Measurements from ENCODE around the gene DLK1. TPM values are rescaled to one million over a fixed set of nuclear protein-coding genes. Genes with fewer than 3 reads are reported as not detected.

Gene DLK1
- total and polyA plus RNA-seq, 2 of the 4 experiments (the other 2 are of a cell fraction), result under 0.01 to 0.07 TPM

DNA sequence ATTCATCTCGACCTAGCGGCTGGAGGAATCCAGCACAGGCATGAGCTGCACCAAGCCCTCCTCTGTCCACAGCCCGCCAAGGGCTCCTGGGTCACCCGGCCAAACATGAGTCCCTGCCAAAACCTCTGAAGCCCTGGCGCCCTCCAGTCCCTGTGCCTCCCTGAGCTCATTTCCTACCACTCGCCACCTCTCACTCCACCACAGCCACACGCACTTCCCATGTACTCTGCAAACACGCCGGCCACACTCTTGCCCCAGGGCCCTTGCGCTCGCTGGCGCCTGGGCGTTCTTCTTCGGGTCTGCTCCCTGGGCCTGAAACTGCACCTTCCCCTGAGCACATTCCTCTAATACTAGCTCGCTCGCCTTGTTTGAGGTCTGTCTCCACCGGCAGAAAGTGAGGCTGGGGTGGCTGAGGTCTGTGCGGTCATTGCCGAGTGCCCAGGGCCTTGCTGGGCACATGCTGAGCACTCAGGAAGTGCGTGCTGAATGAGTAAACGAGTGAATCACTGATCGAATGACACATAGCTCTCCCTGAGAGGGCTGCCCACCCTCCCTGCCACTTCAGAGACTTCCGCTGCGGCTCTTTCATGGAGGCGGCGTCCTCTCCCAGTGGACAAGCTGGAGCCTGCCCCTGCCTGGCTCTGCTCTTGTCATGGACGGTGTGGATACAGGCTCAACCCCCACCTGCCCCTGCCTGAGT, 33.7 kb upstream of the DLK1 start (continued):
- no peak for TF ChIP-seq RFX5 (IDR thresholded peaks at IDR 0.05; ENCODE audit: low read depth, low read length)

DNA sequence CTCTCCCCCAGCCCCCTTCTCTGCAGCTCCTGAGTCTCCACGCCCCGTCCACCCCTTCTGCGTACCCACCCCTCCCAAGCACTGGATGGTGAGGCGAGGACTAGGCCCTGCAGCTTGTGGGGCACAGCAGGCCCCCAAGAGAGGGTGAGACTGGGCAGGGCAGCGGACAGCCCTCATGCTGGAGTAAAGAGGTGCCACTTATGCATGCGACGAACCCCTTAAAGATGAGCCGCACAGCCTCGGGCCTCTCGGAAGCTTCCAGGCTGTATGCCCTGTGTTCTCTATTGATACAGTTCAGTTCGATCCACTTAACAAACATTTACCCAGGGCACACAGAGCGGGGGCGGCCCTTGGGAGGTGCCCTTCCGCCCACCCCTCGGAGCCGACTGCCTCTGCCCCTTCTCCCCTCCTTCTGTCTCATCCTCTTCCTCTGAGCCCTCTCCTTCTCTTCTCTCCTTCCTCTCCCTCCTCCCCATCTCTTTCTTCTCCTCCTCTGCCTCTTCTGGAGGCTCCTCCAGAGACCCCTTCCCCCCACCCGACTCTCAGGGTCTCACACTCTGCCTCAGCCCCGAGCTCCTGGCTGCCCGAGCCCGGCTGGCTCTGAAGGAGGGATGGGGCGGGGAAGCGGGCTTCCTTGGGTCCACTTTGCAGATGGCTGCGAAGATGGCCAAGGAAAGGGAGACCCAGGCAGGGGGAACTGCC, 32.7 kb upstream of the DLK1 start:
- Histone ChIP-seq H4K8ac (ENCODE audit: low read depth in 2 of 2, low read length in 2 of 2) (peak overlapping the region; percentile 67 to 92; a peak in 2 of 4 replicates), H3K56ac (ENCODE audit: extremely low read depth, insufficient read depth, low read length) (no peak overlapping the region), H3K9ac (ENCODE audit: low read depth, low read length) (no peak overlapping the region), H2BK15ac (ENCODE audit: low read depth, low read length) (peak overlapping the region; percentile 52; the same call in 1 of the 3 replicates), H4K20me1 (ENCODE audit: insufficient read depth, low read length) (no peaks in the 10 kb centered on the region), H3K18ac (ENCODE audit: low read depth, low read length) (no peak overlapping the region), H3K79me1 (ENCODE audit: low read depth in 1 of 2, low read length in 2 of 2) (no peaks in the 10 kb centered on the region), H3K27me3 (ENCODE audit: control insufficient read depth, insufficient read depth, low read length) (peaks cover 3% of the 10 kb centered on the region; the same call in 1 of the 2 replicates), H4K91ac (ENCODE audit: insufficient read depth, low read depth, low read length) (peak overlapping the region; percentile 43; the same call in 1 of the 2 replicates), H3K14ac (replicated peaks; ENCODE audit: low read depth, low read length) (no peak overlapping the region), H3K23ac (ENCODE audit: low read depth, low read length) (no peak overlapping the region), H2BK120ac (ENCODE audit: low read depth, low read length) (peak overlapping the region; percentile 80), H2AFZ (replicated peaks; ENCODE audit: low read length, poor library complexity) (peak overlapping the region; percentile 63), H2AK9ac (replicated peaks; ENCODE audit: low read depth, low read length, poor library complexity) (peak overlapping the region; percentile 17), H3K4me1 (ENCODE audit: control insufficient read depth, insufficient read depth, low read length) (peaks cover 17% of the 10 kb centered on the region), H3K9me1 (ENCODE audit: insufficient read depth, low read length) (peaks cover 15% of the 10 kb centered on the region), H3K27ac (ENCODE audit: insufficient read depth, low read length) (no peak overlapping the region; the same call in 1 of the 2 replicates), H3K4me3 (ENCODE audit: insufficient read depth, low read depth, low read length) (no peak overlapping the region), H3K4ac (ENCODE audit: low read depth, low read length) (peak overlapping the region; percentile 98), H2AK5ac (ENCODE audit: low read depth, low read length) (peak overlapping the region; percentile 95), H3K4me2 (ENCODE audit: low read depth, low read length) (no peak overlapping the region), H3K36me3 (ENCODE audit: control insufficient read depth, insufficient read depth, low read length) (no peaks in the 10 kb centered on the region), H2BK20ac (ENCODE audit: low read depth, low read length) (peak overlapping the region; percentile 46), H2BK5ac (ENCODE audit: low read depth, low read length, poor library complexity, severe bottlenecking) (peak overlapping the region; percentile 96), H4K5ac (ENCODE audit: low read depth, low read length) (no peak overlapping the region), H3K9me3 (ENCODE audit: control insufficient read depth, insufficient read depth, low read length) (no peaks in the 10 kb centered on the region)
- in situ Hi-C loops (cut with MboI; ENCODE audit: low sequenced_read_pairs) (no loop called here), dilution Hi-C loops (cut with HindIII; ENCODE audit: low sequenced_read_pairs, unreplicated experiment) (no loop called here), intact Hi-C loops (cut with micrococcal nuclease) (loop anchor here (10.0 kb wide), 1 partner anchor 131 kb away; the partner anchor contains the start of gene MEG3)
- 87% methylated on average over 9 of the region's 23 CpGs; no CpG with 5 or more reads in 1 of the 2 experiments for WGBS, 2 experiments (ENCODE audit: extremely low coverage in 2 of 2, insufficient read length in 1 of 2)
- no TSS peak for BruUV-seq (replicated peaks)
- POLR2A ChIA-PET (ENCODE audit: unreplicated experiment), result interaction anchor here (0.6 to 1.0 kb wide), 2 partner anchors 8 to 36 kb away, joined by 3 to 4 read pairs; no protein-coding TSS in a partner anchor
- TF ChIP-seq, protein P1, sequence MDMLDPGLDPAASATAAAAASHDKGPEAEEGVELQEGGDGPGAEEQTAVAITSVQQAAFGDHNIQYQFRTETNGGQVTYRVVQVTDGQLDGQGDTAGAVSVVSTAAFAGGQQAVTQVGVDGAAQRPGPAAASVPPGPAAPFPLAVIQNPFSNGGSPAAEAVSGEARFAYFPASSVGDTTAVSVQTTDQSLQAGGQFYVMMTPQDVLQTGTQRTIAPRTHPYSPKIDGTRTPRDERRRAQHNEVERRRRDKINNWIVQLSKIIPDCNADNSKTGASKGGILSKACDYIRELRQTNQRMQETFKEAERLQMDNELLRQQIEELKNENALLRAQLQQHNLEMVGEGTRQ (IDR thresholded peaks at IDR 0.05; ENCODE audit: low read depth, low read length), result no peak
- TF ChIP-seq, protein P2, sequence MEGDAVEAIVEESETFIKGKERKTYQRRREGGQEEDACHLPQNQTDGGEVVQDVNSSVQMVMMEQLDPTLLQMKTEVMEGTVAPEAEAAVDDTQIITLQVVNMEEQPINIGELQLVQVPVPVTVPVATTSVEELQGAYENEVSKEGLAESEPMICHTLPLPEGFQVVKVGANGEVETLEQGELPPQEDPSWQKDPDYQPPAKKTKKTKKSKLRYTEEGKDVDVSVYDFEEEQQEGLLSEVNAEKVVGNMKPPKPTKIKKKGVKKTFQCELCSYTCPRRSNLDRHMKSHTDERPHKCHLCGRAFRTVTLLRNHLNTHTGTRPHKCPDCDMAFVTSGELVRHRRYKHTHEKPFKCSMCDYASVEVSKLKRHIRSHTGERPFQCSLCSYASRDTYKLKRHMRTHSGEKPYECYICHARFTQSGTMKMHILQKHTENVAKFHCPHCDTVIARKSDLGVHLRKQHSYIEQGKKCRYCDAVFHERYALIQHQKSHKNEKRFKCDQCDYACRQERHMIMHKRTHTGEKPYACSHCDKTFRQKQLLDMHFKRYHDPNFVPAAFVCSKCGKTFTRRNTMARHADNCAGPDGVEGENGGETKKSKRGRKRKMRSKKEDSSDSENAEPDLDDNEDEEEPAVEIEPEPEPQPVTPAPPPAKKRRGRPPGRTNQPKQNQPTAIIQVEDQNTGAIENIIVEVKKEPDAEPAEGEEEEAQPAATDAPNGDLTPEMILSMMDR (conservative IDR thresholded peaks at IDR 0.05; ENCODE audit: low read depth, low read length), result no peak
- TF ChIP-seq MAFK (IDR thresholded peaks at IDR 0.05; ENCODE audit: low read depth, low read length), result no peak
- no peak for TF ChIP-seq MAZ (IDR thresholded peaks at IDR 0.05; ENCODE audit: borderline replicate concordance, low read depth, low read length)
- no peak for TF ChIP-seq BHLHE40 (IDR thresholded peaks at IDR 0.05; ENCODE audit: low read depth, low read length)
- TF ChIP-seq NFE2L2 (IDR thresholded peaks at IDR 0.05; ENCODE audit: low read depth, low read length), result no peak
- no peak for TF ChIP-seq RCOR1 (IDR thresholded peaks at IDR 0.05; ENCODE audit: insufficient replicate concordance, low read length)
- no peak for TF ChIP-seq CHD1 (IDR thresholded peaks at IDR 0.05; ENCODE audit: low read depth, low read length)
- TF ChIP-seq MXI1 (IDR thresholded peaks at IDR 0.05; ENCODE audit: borderline replicate concordance, low read depth, low read length), result no peak
- no peak for TF ChIP-seq POLR2A (IDR thresholded peaks at IDR 0.05; ENCODE audit: low read depth, low read length)
- TF ChIP-seq RFX5 (IDR thresholded peaks at IDR 0.05; ENCODE audit: low read depth, low read length), result no peak
- CTCF ChIA-PET, result interaction anchor here (1.0 kb wide), 1 partner anchor 16 kb away, joined by 3 read pairs; no protein-coding TSS in a partner anchor
- DNase-seq, result no peak
- ATAC-seq (ENCODE audit: low read depth), result no peak
